Activated CD8-positive, alpha-beta T cell treated with anti-CD3 and anti-CD28 coated beads for 36 hours (primary cell): ENCODE results near the gene BCL2L11. TPM values are rescaled to one million over a fixed set of nuclear protein-coding genes. Genes with fewer than 3 reads are reported as not detected.

Source experiments
- ATAC-seq: fragments of 200-7000 bp; cut with Tn5 transposase; one replicate; pipeline ENCODE4 v1.10.0; 2021; ENCODE audit warnings: mild to moderate bottlenecking, moderate library complexity
- CTCF ChIA-PET: fragments of 350-600 bp; sonication (Branson Sonifier 250); formaldehyde crosslinking; loops from one replicate; lab custom pipeline; 2021; ENCODE audit warnings: antibody characterized with exemption; lab: Charles Lee
- POLR2A ChIA-PET: fragments of 350-600 bp; sonication (Branson Sonifier 250); formaldehyde crosslinking; loops from one replicate; lab custom pipeline; 2021; ENCODE audit warnings: antibody characterized with exemption; lab: Charles Lee
- DNase-seq: peaks from one replicate; pipeline ENCODE4 v3.0.0-alpha.2; 2020
- H3K27ac Mint-ChIP-seq: one replicate; pipeline ENCODE4 v1.8.0; 2021; ENCODE audit warnings: mild to moderate bottlenecking, mixed read lengths
- H3K27me3 Mint-ChIP-seq: one replicate; pipeline ENCODE4 v1.8.0; 2021; ENCODE audit warnings: mixed read lengths
- H3K36me3 Mint-ChIP-seq: one replicate; pipeline ENCODE4 v1.8.0; 2021; ENCODE audit warnings: low read depth, mixed read lengths
- H3K4me1 Mint-ChIP-seq: one replicate; pipeline ENCODE4 v1.8.0; 2021; ENCODE audit warnings: low read depth, mixed read lengths
- H3K4me3 Mint-ChIP-seq: one replicate; pipeline ENCODE4 v1.8.0; 2021; ENCODE audit warnings: mild to moderate bottlenecking, moderate library complexity, mixed read lengths
- H3K9me3 Mint-ChIP-seq: one replicate; pipeline ENCODE4 v1.8.0; 2021; ENCODE audit warnings: mixed read lengths
- intact Hi-C: fragments of 100-400 bp; cut with micrococcal nuclease; formaldehyde crosslinking; loops from one replicate; pipeline ENCODE4 v1.10.0; 2022
- total RNA-seq, 2 experiments: library from RNA; stranded (reverse); gene quantifications; one replicate each; pipeline ENCODE4 v1.2.3, GENCODE V29; 2021
- TF ChIP-seq, protein P1 (sequence below): fragments of 200-600 bp; IDR thresholded peaks from one replicate; pipeline ENCODE4 v1.8.0; 2022; ENCODE audit warnings: antibody characterized with exemption, mild to moderate bottlenecking

The BCL2L11 gene
- total RNA-seq, 2 experiments from 2014 or later = 19.8 to 22.6 TPM

GRCh38 chr2:111155610-111156009 is 34.9 kb downstream of the BCL2L11 start:
- TF ChIP-seq, protein P1, sequence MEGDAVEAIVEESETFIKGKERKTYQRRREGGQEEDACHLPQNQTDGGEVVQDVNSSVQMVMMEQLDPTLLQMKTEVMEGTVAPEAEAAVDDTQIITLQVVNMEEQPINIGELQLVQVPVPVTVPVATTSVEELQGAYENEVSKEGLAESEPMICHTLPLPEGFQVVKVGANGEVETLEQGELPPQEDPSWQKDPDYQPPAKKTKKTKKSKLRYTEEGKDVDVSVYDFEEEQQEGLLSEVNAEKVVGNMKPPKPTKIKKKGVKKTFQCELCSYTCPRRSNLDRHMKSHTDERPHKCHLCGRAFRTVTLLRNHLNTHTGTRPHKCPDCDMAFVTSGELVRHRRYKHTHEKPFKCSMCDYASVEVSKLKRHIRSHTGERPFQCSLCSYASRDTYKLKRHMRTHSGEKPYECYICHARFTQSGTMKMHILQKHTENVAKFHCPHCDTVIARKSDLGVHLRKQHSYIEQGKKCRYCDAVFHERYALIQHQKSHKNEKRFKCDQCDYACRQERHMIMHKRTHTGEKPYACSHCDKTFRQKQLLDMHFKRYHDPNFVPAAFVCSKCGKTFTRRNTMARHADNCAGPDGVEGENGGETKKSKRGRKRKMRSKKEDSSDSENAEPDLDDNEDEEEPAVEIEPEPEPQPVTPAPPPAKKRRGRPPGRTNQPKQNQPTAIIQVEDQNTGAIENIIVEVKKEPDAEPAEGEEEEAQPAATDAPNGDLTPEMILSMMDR = no peak
- H3K4me1 Mint-ChIP-seq = peaks cover 44% of the 10 kb centered on the region
- no peaks in the 10 kb centered on the region for H3K27me3 Mint-ChIP-seq
- H3K36me3 Mint-ChIP-seq = peaks cover 66% of the 10 kb centered on the region
- H3K9me3 Mint-ChIP-seq = no peaks in the 10 kb centered on the region
- POLR2A ChIA-PET = no interaction called here
- no peak for ATAC-seq
- DNase-seq = no peak
- intact Hi-C loops = no loop called here
- no peak overlapping the region for H3K4me3 Mint-ChIP-seq
- H3K27ac Mint-ChIP-seq = no peak overlapping the region
- CTCF ChIA-PET = interaction anchor here (1.2 to 3.0 kb wide), 2 partner anchors 10 to 13 kb away, joined by 4 to 11 read pairs; no protein-coding TSS in a partner anchor

GRCh38 chr2:111156529-111156928 is 35.8 kb downstream of the BCL2L11 start:
- intact Hi-C loops = no loop called here
- ChIA-PET POLR2A (interaction anchor here (1.0 to 1.3 kb wide), 2 partner anchors 11 to 17 kb away, joined by 3 read pairs; no protein-coding TSS in a partner anchor), CTCF (interaction anchor here (1.9 to 3.0 kb wide), 2 partner anchors 9 to 14 kb away, joined by 4 to 11 read pairs; no protein-coding TSS in a partner anchor)
- ATAC-seq = peak; percentile 41
- no peaks in the 10 kb centered on the region for H3K27me3 Mint-ChIP-seq
- no peaks in the 10 kb centered on the region for H3K9me3 Mint-ChIP-seq
- peak overlapping the region; percentile 10 for H3K27ac Mint-ChIP-seq
- H3K36me3 Mint-ChIP-seq = peaks cover 66% of the 10 kb centered on the region
- no peak overlapping the region for H3K4me3 Mint-ChIP-seq
- H3K4me1 Mint-ChIP-seq = peaks cover 44% of the 10 kb centered on the region
- DNase-seq = peak; percentile 14
- TF ChIP-seq, protein P1 = no peak

DNA sequence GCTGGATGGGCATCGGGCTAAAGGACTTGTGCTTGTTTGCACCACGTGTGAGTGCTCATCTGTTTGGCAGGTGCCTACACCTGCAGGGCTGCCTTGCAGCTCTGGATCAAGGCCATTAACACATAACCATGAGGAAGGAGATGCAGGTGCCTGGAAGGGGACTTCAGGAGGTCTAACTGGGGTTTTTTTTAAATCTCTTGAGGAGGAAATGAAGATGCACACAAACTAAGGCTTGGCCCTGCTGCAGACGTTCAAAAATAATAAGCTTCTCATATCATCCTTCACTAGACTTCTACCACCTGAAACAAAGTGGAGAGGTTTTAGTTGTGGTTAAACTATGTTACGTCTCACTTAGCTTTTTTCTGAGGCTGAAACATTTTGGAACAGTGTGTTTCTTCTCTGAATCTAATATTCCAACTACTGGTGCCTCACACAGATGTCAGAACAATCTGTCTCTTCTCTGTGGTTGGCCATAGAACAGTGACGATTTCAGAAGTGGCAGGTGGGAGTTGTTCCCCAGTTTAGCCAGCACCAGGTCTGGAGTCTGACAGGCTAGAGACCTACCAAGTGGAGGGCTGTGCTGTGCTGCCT is 36.5 kb downstream of the BCL2L11 start:
- peaks cover 65% of the 10 kb centered on the region for H3K36me3 Mint-ChIP-seq
- ChIA-PET CTCF (interaction anchor here (1.9 to 3.0 kb wide), 2 partner anchors 10 to 14 kb away, joined by 4 to 11 read pairs; no protein-coding TSS in a partner anchor), POLR2A (interaction anchor here (1.0 to 1.3 kb wide), 2 partner anchors 12 to 16 kb away, joined by 3 read pairs; no protein-coding TSS in a partner anchor)
- ATAC-seq = peak; percentile 51
- no peak for DNase-seq
- no peaks in the 10 kb centered on the region for H3K27me3 Mint-ChIP-seq
- H3K4me3 Mint-ChIP-seq = no peak overlapping the region
- H3K4me1 Mint-ChIP-seq = peaks cover 46% of the 10 kb centered on the region
- intact Hi-C loops = no loop called here
- TF ChIP-seq, protein P1 = no peak
- H3K27ac Mint-ChIP-seq = no peak overlapping the region
- no peaks in the 10 kb centered on the region for H3K9me3 Mint-ChIP-seq

DNA sequence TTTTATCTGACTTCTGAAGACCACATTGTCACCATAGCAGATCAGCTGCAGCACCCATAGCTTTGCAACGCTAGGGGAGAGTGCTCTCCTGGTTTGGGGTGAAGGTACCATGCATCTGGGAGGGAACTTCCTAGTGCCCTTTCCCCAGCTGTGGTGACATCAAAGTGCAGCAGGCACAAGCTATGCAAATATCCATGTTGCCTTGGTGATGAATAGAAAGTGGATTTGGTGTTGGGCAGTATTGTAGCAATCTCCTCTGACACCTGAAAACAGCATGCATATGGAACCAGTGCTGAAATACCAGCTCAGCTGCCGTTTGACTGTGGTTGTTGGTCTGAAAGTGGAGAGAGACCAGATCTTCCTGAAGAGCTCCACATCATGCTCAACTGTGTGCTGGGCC is 37.1 kb downstream of the BCL2L11 start:
- H3K4me1 Mint-ChIP-seq = peaks cover 52% of the 10 kb centered on the region
- no peaks in the 10 kb centered on the region for H3K27me3 Mint-ChIP-seq
- peaks cover 66% of the 10 kb centered on the region for H3K36me3 Mint-ChIP-seq

More for the DNA sequence above, 37.1 kb downstream of the BCL2L11 start:
- ATAC-seq (peak; percentile 41), DNase-seq (peak; percentile 10)
- H3K9me3 Mint-ChIP-seq = no peaks in the 10 kb centered on the region
- H3K4me3 Mint-ChIP-seq = no peak overlapping the region
- CTCF ChIA-PET = interaction anchor here (0.6 to 3.0 kb wide), 4 partner anchors 11 to 51 kb away, joined by 3 to 11 read pairs (median 4); no protein-coding TSS in a partner anchor
- TF ChIP-seq, protein P1 = no peak
- POLR2A ChIA-PET = interaction anchor here (1.0 kb wide), 1 partner anchor 16 kb away, joined by 3 read pairs; no protein-coding TSS in a partner anchor
- intact Hi-C loops = no loop called here
- H3K27ac Mint-ChIP-seq = no peak overlapping the region
